ENCODE results near the gene SLAMF7. TPM values are rescaled to one million over a fixed set of nuclear protein-coding genes. Genes with fewer than 3 reads are reported as not detected.

Gene SLAMF7
- total and polyA plus RNA-seq, 4 donors, result 0.80 to 2.9 (median 1.1) TPM

GRCh38 chr1:160755911-160756848 is 17.1 kb downstream of the SLAMF7 start:
- Histone ChIP-seq H3K36me3 (ENCODE audit: control insufficient read depth in 4 of 4, insufficient read depth in 3 of 4, low read depth in 1 of 4, low read length in 3 of 4) (no peaks in the 10 kb centered on the region), H3K27me3 (ENCODE audit: control insufficient read depth in 4 of 4, insufficient read depth in 4 of 4, low read length in 3 of 4) (no peaks in the 10 kb centered on the region), H3K9me3 (ENCODE audit: control insufficient read depth in 4 of 4, low read length in 3 of 4) (no peaks in the 10 kb centered on the region), H3K4me3 (ENCODE audit: low read depth in 1 of 3, low read length in 3 of 3) (no peak overlapping the region), H3K4me1 (ENCODE audit: control insufficient read depth in 4 of 4, insufficient read depth in 4 of 4, low read length in 3 of 4) (peaks cover 0 to 8% (median 4%) of the 10 kb centered on the region in 4 donors), H3K9ac (ENCODE audit: low read depth in 1 of 2, low read length in 2 of 2) (no peak overlapping the region), H3K27ac (ENCODE audit: low read depth in 1 of 2, low read length in 2 of 2) (no peak overlapping the region)
- no peak for DNase-seq (ENCODE audit: low spot score)
- TF ChIP-seq CTCF (IDR thresholded peaks at IDR 0.05; ENCODE audit: low read depth, low read length, missing input control) (no peak), TAF1 (conservative IDR thresholded peaks at IDR 0.05) (no peak), YY1 (IDR thresholded peaks at IDR 0.05) (no peak), RXRA (IDR thresholded peaks at IDR 0.05) (no peak)
- WGBS, result 67% methylated on average over 5 of the region's 5 CpGs

- Histone ChIP-seq H3K27ac (ENCODE audit: low read depth in 1 of 2, low read length in 2 of 2) (no peak overlapping the region), H3K9ac (ENCODE audit: low read depth in 1 of 2, low read length in 2 of 2) (no peak overlapping the region)
- WGBS, result 92% methylated on average over 2 of the region's 2 CpGs
These were observed 17.8 kb downstream of the SLAMF7 start for GRCh38 chr1:160756849-160757201.

More at GRCh38 chr1:160756849-160757201, 17.8 kb downstream of the SLAMF7 start:
- H3K4me1 ChIP-seq (ENCODE audit: control insufficient read depth in 4 of 4, insufficient read depth in 4 of 4, low read length in 3 of 4), result peaks cover 0 to 8% (median 4%) of the 10 kb centered on the region in 4 donors
- no peak for DNase-seq (ENCODE audit: low spot score)
- H3K9me3 ChIP-seq (ENCODE audit: control insufficient read depth in 4 of 4, low read length in 3 of 4), result no peaks in the 10 kb centered on the region
- H3K27me3 ChIP-seq (ENCODE audit: control insufficient read depth in 4 of 4, insufficient read depth in 4 of 4, low read length in 3 of 4), result no peaks in the 10 kb centered on the region
- H3K4me3 ChIP-seq (ENCODE audit: low read depth in 1 of 3, low read length in 3 of 3), result no peak overlapping the region
- no peaks in the 10 kb centered on the region for H3K36me3 ChIP-seq (ENCODE audit: control insufficient read depth in 4 of 4, insufficient read depth in 3 of 4, low read depth in 1 of 4, low read length in 3 of 4)
- TF ChIP-seq HNF4G (IDR thresholded peaks at IDR 0.05) (no peak), ZBTB33 (IDR thresholded peaks at IDR 0.05) (no peak), FOXA1 (IDR thresholded peaks at IDR 0.05) (no peak), CTCF (IDR thresholded peaks at IDR 0.05; ENCODE audit: low read depth, low read length, missing input control) (no peak), SP1 (IDR thresholded peaks at IDR 0.05) (no peak), FOXA2 (IDR thresholded peaks at IDR 0.05) (no peak), JUND (IDR thresholded peaks at IDR 0.05) (no peak), RXRA (IDR thresholded peaks at IDR 0.05) (no peak), TAF1 (conservative IDR thresholded peaks at IDR 0.05) (no peak), EGR1 (IDR thresholded peaks at IDR 0.05; ENCODE audit: low read depth in 2 of 2) (no peak), MAX (IDR thresholded peaks at IDR 0.05) (no peak), NR2F2 (IDR thresholded peaks at IDR 0.05) (no peak)

Data from liver (tissue), 9 donors.